ENCODE results near the gene GLRA3. TPM values are rescaled to one million over a fixed set of nuclear protein-coding genes. Genes with fewer than 3 reads are reported as not detected.

Gene GLRA3
- total RNA-seq, 1 donor from 2014 or later, result 0.22 TPM

GRCh38 chr4:174713181-174713580 is 115.9 kb downstream of the GLRA3 start:
- intact Hi-C loops (cut with micrococcal nuclease), result no loop called here
- Mint-ChIP-seq H3K4me3 (no peak overlapping the region), H3K27ac (no peak overlapping the region), H3K4me1 (no peaks in the 10 kb centered on the region), H3K9me3 (no peaks in the 10 kb centered on the region), H3K27me3 (no peaks in the 10 kb centered on the region), H3K36me3 (ENCODE audit: low read depth) (no peaks in the 10 kb centered on the region)
- no peak for TF ChIP-seq CTCF (IDR thresholded peaks at IDR 0.05)
- CTCF ChIA-PET, result no interaction called here
- POLR2A ChIA-PET, result no interaction called here
- ATAC-seq (ENCODE audit: low read depth), result no peak
- DNase-seq, result no peak

GRCh38 chr4:174709526-174709925 is 119.5 kb downstream of the GLRA3 start:
- DNase-seq (no peak), ATAC-seq (ENCODE audit: low read depth) (no peak)
- H3K4me3 Mint-ChIP-seq, result no peak overlapping the region
- no peak for TF ChIP-seq CTCF (IDR thresholded peaks at IDR 0.05)
- no peak overlapping the region for H3K27ac Mint-ChIP-seq
- no peaks in the 10 kb centered on the region for H3K27me3 Mint-ChIP-seq
- CTCF ChIA-PET, result interaction anchor here (1.0 kb wide), 1 partner anchor 11 kb away, joined by 3 read pairs; no protein-coding TSS in a partner anchor
- H3K9me3 Mint-ChIP-seq, result peaks cover 3% of the 10 kb centered on the region
- POLR2A ChIA-PET, result no interaction called here
- no peaks in the 10 kb centered on the region for H3K4me1 Mint-ChIP-seq
- no peaks in the 10 kb centered on the region for H3K36me3 Mint-ChIP-seq (ENCODE audit: low read depth)
- intact Hi-C loops (cut with micrococcal nuclease), result no loop called here

GRCh38 chr4:174708381-174708780 is 120.7 kb downstream of the GLRA3 start:
- no peak for ATAC-seq (ENCODE audit: low read depth)
- peaks cover 3% of the 10 kb centered on the region for H3K9me3 Mint-ChIP-seq
- CTCF ChIA-PET, result no interaction called here

GRCh38 chr4:174707902-174708301 is 121.1 kb downstream of the GLRA3 start:
- H3K36me3 Mint-ChIP-seq (ENCODE audit: low read depth), result no peaks in the 10 kb centered on the region
- POLR2A ChIA-PET, result no interaction called here
- intact Hi-C loops (cut with micrococcal nuclease), result no loop called here
- no peak for ATAC-seq (ENCODE audit: low read depth)
- no peak for DNase-seq
- H3K27me3 Mint-ChIP-seq, result no peaks in the 10 kb centered on the region
- no peak for TF ChIP-seq CTCF (IDR thresholded peaks at IDR 0.05)
- CTCF ChIA-PET, result no interaction called here
- H3K27ac Mint-ChIP-seq, result no peak overlapping the region
- H3K4me3 Mint-ChIP-seq, result no peak overlapping the region
- no peaks in the 10 kb centered on the region for H3K4me1 Mint-ChIP-seq
- peaks cover 3% of the 10 kb centered on the region for H3K9me3 Mint-ChIP-seq

More at GRCh38 chr4:174708381-174708780, 120.7 kb downstream of the GLRA3 start:
- POLR2A ChIA-PET, result no interaction called here
- Mint-ChIP-seq H3K36me3 (ENCODE audit: low read depth) (no peaks in the 10 kb centered on the region), H3K4me3 (no peak overlapping the region), H3K4me1 (no peaks in the 10 kb centered on the region), H3K27ac (no peak overlapping the region), H3K27me3 (no peaks in the 10 kb centered on the region)
- intact Hi-C loops (cut with micrococcal nuclease), result no loop called here
- no peak for TF ChIP-seq CTCF (IDR thresholded peaks at IDR 0.05)
- DNase-seq, result no peak

GRCh38 chr4:174707051-174707676 is 121.9 kb downstream of the GLRA3 start:
- intact Hi-C loops (cut with micrococcal nuclease), result no loop called here
- no peaks in the 10 kb centered on the region for H3K27me3 Mint-ChIP-seq
- no peaks in the 10 kb centered on the region for H3K4me1 Mint-ChIP-seq
- H3K4me3 Mint-ChIP-seq, result no peak overlapping the region
- DNase-seq, result no peak
- no peak for ATAC-seq (ENCODE audit: low read depth)
- ChIA-PET CTCF (no interaction called here), POLR2A (no interaction called here)
- H3K9me3 Mint-ChIP-seq, result peaks cover 3% of the 10 kb centered on the region
- no peaks in the 10 kb centered on the region for H3K36me3 Mint-ChIP-seq (ENCODE audit: low read depth)
- H3K27ac Mint-ChIP-seq, result no peak overlapping the region
- TF ChIP-seq CTCF (IDR thresholded peaks at IDR 0.05), result no peak
